GM21737 (cell line): Measurements from ENCODE around the gene KCNIP1.

ENCODE experiments used
- ATAC-seq: cut with Tn5 transposase; IDR thresholded peaks from one replicate; pipeline ENCODE4 v1.9.1; 2021; ENCODE audit warnings: mild to moderate bottlenecking, moderate library complexity; ENCODE audit not compliant: unreplicated experiment

KCNIP1 gene

DNA sequence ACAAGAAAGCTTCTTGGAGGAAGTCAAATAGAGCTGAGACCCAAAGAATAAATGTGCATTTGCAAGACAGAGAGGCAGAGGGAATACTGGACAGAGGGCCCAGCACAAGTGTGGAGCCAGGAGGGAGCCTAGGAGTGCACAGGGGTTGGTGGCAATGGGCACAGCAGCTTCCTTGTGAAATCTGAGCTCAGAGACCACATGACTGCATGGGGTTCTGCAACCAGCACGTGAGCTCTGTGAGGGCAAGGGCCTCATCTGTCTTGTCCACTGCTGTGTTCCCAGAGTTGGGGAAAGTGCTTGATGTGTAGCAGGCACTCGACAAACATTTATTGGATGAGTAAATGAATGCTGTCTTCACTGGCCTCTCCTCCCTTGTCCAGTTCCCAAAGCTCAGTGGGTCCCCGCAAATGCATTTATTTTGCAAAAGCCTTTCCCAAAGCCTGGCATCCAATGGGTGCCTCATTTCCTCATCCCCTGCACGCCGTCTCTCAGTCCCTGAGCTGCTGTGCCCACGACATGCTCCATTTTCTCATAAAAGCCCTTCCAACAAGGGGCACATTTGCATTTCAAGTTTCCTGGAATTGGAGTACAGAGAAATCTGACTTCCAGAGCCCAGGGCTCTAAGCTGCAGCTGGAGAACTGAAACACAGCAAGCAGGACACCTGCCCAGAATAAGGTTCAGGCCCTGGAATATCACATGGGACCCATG lies 58.5 kb downstream of the KCNIP1 start:
- no peak for ATAC-seq

DNA sequence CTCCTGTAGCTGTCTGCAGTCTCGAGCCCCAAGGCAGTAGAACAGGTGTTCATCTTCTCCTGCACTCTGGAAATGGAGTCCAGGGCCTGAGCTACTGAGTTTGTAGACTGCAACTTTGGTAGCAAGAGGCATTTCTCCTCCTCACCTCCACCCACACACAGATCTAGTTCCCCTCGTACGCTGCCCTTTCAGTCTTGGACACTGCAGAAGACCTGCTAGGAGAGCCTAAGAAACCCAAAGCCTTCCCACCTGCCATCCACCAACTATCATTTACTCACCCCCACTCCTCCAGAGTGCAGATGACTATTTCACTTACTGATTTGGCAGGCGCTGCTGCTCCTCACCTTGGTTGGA lies 59.0 kb downstream of the KCNIP1 start:
- ATAC-seq = no peak

GRCh38 chr5:170563824-170564567 lies 60.2 kb downstream of the KCNIP1 start:
- ATAC-seq = no peak

GRCh38 chr5:170565072-170565471 lies 61.3 kb downstream of the KCNIP1 start:
- ATAC-seq = no peak

DNA sequence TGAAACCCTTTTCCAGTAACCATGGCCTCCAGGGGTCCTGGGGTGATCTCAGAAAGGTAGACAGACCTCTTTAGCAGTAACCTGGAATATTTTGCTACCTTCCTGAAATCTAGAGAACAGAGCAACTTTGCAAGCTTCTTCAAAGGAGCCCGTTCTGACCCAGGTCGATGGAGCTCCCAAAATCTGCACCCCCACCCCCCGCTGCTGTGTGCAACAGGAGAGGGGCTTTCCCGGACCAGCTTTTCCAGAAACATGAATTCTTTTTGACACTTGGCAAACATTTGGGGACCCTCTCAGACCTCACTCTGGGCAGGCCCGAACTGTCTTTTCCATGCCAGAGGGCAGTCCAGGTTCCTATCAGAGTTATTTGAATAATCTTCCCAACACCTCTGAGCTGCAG lies 65.3 kb downstream of the KCNIP1 start:
- ATAC-seq = no peak

- ATAC-seq = no peak
Observed at GRCh38 chr5:170570476-170570875, 66.7 kb downstream of the KCNIP1 start.

DNA sequence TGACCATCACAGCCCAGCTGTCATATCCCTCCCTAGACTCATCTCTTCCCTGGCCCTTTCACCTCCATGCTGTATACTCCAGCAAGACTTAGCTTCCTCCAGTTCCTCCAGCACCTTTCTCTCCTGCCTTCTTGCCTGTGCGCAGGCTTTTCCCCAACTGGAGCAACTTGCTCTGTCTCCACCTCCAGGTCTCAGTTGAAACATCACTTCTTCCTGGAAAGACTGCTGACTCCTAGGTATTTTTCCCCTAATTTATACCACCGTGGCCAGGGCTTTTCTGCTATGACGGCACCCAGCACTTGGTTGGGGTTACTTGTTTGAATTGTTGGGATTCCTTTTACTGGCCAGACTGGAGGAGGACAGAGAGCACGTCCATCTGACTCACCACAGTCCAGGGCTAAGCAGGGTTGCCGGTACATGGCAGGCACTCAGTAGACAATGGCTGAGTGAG lies 67.5 kb downstream of the KCNIP1 start:
- no peak for ATAC-seq

GRCh38 chr5:170571875-170572852 lies 68.3 kb downstream of the KCNIP1 start:
- peak; percentile 93 for ATAC-seq

DNA sequence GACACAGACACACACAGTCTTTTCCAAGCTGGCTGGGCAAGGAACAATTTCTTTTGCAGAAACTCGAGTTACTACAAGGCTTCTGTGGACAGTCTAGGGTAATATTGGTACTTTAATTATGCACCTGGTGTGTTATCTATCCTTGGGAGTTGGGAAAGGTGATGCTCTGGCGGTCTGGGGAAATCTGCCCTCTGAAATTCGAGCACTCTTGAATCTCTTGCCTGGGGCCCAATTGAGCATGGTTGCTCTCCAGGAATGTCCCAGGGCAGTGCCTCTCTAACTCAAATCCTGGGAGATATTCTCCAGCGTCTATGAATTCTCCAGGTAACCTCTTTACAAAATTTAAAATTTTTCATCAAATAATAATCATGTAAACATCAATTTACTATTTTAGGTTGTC lies 69.3 kb downstream of the KCNIP1 start:
- no peak for ATAC-seq

GRCh38 chr5:170573660-170574059 lies 69.8 kb downstream of the KCNIP1 start:
- no peak for ATAC-seq

- no peak for ATAC-seq
Observed at GRCh38 chr5:170576602-170577535, 73.0 kb downstream of the KCNIP1 start.

DNA sequence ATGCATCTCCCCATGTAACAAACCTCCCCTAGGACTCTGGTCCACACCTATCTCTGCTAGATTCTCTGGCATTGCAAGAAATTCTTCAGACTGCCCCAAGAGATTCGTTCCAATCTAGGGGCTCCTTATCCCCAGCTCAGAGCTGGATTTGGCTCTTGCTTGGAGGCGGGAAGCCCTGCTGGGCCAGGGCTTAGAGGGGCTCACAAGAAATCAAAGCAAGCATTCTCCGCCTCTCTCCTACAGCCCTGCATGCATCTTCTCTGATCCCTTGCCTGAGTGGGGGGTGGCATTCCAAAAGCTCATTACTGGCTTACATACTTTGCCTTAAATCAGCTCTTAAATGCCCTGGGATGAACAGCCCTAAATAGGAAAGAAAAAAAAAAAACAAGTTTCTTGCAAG lies 75.8 kb downstream of the KCNIP1 start:
- ATAC-seq = no peak

DNA sequence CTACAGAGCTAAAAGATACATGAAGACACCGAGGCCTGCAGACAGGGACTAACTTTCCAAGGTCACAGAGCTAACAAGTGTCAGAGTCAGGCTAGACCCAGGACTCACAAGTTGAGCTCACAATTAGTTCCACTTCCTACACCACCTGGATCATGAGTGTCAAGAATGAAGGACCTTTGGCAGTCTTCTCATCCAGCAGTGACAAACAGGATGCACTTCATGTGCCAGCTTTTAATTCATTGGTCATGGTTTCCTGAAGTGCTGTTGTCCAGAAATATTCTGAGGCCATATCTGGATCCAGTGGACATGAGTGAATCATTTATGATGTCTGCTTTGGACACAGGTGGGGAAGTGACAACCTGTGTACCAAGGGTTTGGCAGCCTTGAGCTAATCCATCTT lies 77.4 kb downstream of the KCNIP1 start:
- ATAC-seq = no peak

GRCh38 chr5:170582644-170583330 lies 79.0 kb downstream of the KCNIP1 start:
- ATAC-seq = no peak

GRCh38 chr5:170584003-170584402 lies 80.2 kb downstream of the KCNIP1 start:
- no peak for ATAC-seq

- no peak for ATAC-seq
Observed at GRCh38 chr5:170584450-170585058, 80.7 kb downstream of the KCNIP1 start.

GRCh38 chr5:170585273-170585948 lies 81.6 kb downstream of the KCNIP1 start:
- ATAC-seq = no peak

DNA sequence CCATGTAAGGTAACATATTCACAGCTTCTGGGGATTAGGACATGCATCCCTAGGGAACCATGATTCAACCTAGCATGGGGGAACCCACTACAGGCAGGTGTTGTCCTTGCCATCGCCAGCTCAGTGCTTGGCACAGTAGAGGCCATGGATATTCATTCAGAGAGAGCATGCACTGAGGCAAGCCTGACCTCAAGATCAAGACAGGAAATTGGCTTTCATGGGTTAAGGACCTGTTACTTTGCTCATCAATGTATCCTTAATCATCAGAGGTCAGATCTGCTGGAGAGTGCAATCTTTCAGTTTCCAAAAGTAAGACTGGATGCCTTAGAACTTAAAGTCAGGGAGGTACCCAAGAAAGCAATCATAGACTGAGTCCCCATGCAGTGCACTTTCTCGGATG lies 84.0 kb downstream of the KCNIP1 start:
- ATAC-seq = no peak

DNA sequence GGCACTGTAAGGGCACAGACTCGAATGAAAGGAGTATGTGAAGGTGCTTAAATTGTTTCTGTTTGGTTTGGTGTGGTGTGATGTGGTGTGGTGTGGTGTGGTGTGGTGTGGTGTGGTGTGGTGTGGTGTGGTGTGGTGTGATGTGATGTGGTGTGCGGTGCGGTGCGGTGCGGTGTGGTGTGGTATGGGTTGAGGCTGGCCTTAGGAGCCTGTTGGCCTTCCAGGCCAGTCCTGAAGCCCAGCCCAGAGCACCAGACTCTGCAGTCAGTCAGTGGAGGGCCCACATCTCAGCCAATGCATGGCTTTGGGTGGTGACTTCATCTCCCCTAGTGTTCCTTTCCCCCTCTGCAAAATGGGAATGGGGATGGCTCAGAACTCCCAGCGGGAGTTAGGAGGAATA lies 85.8 kb downstream of the KCNIP1 start:
- ATAC-seq = no peak
